DMS 273 treated with DMSO at 0.1 percent for 48 hours (cell line): ENCODE measurements around the gene KHSRP.
"Not testable (repeated sequence)": the region's sequence is repeated elsewhere in the genome, so short reads cannot be mapped to it uniquely, and the experiment has no call there.

ENCODE experiments used
- DNase-seq: peaks from one replicate; lab custom pipeline; 2025; lab: John Stamatoyannopoulos, UW

Gene KHSRP

GRCh38 chr19:6417713-6418561 lies 6.7 kb downstream of the KHSRP start:
- DNase-seq, result no peak

DNA sequence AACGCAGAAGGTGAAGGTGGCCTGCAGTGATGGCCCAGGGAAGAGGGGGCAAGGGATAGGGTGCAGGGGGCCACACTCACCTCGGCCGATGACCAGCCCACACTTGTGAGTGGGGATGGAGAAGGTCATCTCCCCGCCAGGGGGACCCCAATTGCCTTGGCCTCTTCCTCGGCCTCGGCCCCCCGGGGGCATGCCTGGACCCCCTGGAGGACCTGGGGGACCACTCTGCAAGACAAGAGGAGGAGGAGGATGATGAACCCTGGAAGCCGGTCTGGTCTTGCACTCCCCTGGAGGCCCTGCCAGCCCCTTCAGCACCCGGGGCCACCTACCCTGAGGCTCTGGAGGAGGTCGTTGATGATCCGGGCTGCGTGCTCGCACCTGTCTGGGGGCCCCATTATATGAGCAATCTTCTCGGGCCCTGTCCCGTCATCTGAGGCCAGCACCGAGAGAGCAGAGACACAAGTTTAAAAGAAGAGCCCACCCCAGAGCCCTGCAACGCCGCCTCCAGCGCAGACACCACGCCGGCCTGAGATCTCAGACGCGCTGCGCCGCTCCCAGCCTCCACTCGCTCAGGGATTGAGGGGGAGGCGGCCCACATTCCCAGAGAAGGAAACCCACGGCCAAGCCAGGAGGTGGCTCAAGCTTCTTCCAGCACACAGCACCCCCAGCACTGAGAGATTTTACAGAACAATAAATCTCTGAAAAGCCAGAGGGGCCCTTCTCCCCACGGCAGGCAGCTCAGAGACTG lies 7.8 kb downstream of the KHSRP start:
- no peak for DNase-seq

- no peak for DNase-seq
Observed at GRCh38 chr19:6415591-6416190, 8.9 kb downstream of the KHSRP start.

DNA sequence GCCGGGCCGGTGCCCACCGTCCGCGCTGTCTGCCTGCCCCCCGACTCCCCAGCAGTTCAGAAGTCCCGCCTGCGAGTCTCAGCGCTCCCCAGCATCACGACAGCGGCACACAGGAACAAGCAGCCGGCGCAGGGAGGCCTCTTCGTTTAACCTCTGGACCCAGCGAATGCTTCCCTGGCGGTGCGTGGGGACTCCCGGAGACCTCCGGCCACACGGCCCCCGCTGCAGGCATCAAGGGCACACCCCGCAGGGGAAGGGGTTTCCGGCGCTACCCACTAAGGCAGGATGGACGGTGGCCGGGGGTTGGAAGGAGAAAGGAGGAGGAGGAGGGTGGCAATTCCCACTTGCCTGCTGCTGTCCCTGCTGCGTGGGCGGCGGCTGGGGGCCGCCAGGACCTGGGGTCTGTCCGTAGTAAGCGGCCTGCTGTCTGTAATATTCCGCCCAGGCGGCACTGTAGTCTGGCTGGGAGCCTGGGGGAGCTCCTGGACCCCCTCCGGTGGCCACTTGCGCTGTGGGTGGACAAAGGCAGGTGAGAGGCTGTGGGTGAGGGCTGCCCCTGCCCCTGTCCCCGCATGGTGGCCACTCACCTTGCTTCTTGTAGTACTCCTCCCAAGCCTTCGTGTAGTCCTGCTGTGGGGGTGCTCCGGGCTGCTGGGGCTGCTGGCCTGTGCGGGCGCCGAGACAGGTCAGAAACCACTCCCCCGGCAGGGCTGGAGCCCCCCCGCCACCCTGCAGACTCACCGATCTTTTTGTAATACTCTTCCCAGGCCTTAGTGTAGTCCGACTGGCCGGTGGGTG lies 9.6 kb downstream of the KHSRP start:
- no peak for DNase-seq

DNA sequence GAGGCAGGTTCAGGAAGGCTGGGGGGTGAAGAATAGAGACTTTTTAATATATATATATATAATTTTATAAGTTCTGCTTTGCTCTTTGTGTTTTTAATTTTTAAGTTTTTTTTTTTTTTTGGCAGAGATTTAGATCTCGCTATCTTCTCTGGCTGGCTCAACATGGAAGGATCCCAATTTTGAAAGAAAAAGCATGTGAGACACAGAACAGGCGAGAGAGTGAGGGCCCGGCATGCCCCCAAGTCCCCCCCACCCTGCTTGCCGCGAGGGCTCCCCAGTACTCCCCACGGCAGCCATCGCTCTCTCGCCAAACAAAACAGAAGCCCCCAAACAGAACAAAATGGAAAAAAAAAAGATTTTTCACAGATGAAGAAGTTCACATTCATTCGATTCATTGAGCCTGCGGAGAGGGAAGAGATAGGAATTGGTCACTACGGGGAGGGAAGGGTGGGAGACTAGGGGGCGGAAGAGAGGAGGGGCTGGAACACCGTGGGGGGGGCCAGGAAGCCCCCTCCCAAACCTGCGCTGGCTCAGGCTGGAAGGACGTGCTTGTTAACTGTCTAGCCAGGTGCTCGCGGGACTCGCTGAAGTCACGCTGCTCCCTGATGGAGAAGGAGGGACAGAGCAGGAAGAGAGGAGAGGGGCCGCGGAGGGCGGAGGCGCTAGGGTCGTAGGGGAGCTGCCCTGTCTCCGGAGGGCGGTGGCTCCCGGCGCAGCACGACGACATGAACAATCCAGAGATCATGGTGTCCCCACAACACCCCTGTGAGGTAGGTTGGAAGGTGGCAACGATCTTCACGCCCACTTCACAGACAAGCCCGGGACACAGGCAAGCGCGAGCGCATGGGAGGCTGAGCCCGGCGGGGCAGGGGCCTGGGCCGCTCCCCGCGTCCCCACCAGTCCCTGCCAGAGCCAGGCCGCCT lies 10.6 kb downstream of the KHSRP start:
- DNase-seq, result no peak

GRCh38 chr19:6413291-6413690 lies 11.3 kb downstream of the KHSRP start:
- no peak for DNase-seq

GRCh38 chr19:6412447-6413091 lies 12.0 kb downstream of the KHSRP start:
- no peak for DNase-seq

- no peak for DNase-seq
Observed at GRCh38 chr19:6412061-6412446, 12.6 kb downstream of the KHSRP start.

DNA sequence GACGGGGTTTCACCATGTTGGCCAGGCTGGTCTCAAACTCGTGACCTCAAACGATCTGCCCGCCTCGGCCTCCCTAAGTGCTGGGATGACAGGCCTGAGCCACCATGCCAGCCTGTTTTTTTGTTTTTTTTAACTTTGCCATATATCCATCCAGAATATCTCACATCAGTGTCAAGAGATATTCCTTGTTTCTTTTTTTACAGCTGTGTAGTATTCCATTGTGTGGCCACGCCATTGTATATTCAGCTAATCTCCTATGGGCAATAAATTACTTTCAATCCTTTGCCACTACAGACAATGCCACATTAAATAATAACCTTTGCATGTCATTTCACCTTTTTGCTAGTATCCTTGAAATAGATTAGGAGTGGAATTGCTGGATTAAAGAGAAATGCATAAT lies 15.3 kb downstream of the KHSRP start:
- DNase-seq, result no peak

GRCh38 chr19:6406401-6406800 lies 18.2 kb downstream of the KHSRP start:
- DNase-seq, result no peak

- DNase-seq, result no peak
Observed at GRCh38 chr19:6402837-6403608, 21.6 kb downstream of the KHSRP start.

DNA sequence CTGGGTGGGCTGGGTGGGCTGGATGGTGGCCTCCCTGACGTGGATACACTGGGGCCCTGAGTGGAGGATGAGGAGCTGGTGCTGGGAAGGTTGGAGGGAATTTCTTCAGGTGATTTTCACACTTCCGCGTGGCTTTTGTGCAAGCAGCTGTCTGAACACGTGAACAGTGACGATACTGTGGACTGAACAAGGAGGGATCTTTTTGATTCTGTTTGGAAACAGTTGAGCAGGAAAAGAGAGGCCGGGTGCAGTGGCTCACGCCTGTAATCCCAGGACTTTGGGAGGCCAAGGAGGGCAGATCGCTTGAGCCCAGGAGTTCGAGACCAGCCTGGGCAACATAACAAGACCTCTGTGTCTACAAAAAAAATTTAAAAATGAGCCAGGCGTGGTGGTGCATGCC lies 22.6 kb downstream of the KHSRP start:
- no peak for DNase-seq

DNA sequence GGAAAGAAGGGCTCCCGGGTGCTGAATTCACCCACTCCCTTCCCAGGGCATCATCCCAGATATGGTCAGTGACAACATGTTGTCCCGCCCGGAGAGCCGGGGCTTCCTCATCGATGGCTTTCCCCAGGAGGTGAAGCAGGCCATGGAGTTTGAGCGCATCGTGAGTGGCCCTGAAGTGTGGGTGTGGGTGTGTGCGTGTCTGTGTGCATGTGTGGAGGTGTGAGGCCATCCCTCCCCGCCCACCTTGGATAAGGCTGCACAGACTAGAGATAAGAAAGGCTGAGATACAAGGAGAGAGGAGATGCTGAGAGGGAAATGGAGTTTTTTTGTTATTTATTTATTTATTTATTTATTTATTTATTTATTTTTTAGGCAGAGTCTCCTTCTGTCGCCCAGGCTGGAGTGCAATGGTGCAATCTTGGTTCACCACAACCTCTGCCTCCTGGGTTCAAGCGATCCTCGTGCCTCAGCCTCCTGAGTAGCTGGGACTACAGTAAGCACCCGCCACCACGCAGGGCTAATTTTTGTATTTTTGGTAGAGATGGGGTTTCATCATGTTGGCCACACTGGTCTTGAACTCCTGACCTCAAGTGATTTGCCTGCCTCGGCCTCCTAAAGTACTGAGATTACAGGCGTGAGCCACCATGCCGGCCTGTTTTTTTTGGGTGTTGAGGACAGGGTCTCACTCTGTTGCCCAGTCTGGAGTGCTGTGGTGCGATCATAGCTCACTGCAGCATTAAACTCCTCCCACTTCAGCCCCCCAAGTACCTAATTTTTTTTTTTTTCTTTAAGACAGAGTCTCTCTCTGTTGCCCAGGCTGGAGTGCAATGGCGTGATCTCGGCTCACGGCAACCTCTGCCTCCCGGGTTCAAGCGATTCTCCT lies 24.3 kb downstream of the KHSRP start:
- not testable (repeated sequence) for DNase-seq

DNA sequence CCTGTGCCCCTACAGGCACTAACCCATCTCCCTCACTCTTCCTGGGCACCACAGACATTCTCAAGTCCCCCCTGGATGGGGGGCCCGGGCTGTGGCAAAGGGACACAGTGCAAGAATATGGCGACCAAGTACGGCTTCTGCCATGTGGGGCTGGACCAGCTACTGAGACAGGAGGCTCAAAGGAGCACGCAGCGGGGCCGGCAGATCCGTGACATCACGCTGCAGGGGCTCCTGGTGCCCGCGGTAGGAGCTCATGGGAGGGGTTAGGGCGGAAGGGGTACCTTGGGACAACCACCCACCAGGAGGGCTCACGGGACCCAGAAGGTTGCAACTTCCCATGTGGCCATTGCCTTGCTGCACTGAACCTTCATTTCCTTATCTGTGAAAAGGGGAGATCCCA lies 28.3 kb downstream of the KHSRP start:
- DNase-seq, result no peak

DNA sequence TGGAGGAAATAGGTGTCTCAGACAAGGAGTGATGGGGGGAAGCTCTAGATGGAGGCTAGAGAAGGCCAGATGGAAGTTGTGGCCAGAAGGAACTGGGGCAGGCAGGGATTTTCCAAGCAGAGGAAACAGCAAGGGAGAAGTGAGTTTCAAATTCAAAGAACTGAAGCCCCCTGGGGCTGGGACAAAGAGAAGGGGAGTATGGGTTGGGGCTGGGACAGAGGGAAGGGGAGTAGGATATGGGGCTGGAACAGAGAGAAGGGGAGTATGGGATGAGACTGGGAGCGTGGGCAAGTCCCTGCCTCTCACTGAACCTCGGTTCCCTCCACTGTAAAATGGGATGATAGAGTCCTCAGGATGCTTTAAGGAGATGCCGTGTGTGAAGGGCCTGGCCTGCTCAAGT lies 29.8 kb downstream of the KHSRP start:
- DNase-seq, result no peak

GRCh38 chr19:6393983-6394412 lies 30.6 kb downstream of the KHSRP start:
- DNase-seq, result no peak

- peak; percentile 81 for DNase-seq
Observed at GRCh38 chr19:6393074-6393982, 31.3 kb downstream of the KHSRP start, which contains the start of gene GTF2F1. TSS of gene GTF2F1 (minus strand) at chr19:6393164. CDS start at chr19:6392995, 169 bp downstream.
